GM12878 (cell line): ENCODE results near the gene PXT1. TPM values are rescaled to one million over a fixed set of nuclear protein-coding genes. Genes with fewer than 3 reads are reported as not detected.

Experiments used
- ATAC-seq: fragments of 200-7000 bp; cut with Tn5 transposase; 3 replicates; pipeline ENCODE4 v1.9.1; 2020; ENCODE audit warnings: mild to moderate bottlenecking, moderate library complexity
- BruUV-seq: library from RNA; stranded (reverse); fragments of 400-500 nt; replicated peaks from 2 replicates; lab custom pipeline; 2021; lab: Mats Ljungman, UMichigan
- CTCF ChIA-PET: fragments of 300-600 bp; sonication (Branson Sonifier 250); formaldehyde crosslinking; extraction: SDS; loops from one replicate; lab custom pipeline; 2021; ENCODE audit warnings: inconsistent platforms; lab: Yijun Ruan, JAX
- POLR2A ChIA-PET: fragments of 350-600 bp; formaldehyde crosslinking; extraction: SDS; loops from one replicate; lab custom pipeline; 2021; ENCODE audit warnings: inconsistent platforms; lab: Charles Lee
- RAD21 ChIA-PET: fragments of 300-600 bp; sonication (Branson Sonifier 250); formaldehyde crosslinking; loops from one replicate; lab custom pipeline; 2023; ENCODE audit warnings: antibody characterized with exemption; ENCODE audit not compliant: unreplicated experiment; lab: Charles Lee
- SMC1A ChIA-PET: fragments of 300-600 bp; sonication (Branson Sonifier 250); formaldehyde crosslinking; loops from one replicate; lab custom pipeline; 2023; ENCODE audit not compliant: unreplicated experiment, uncharacterized antibody; lab: Charles Lee
- DNase-seq: peaks from one replicate; pipeline ENCODE4 v3.0.0-alpha.2; 2011; ENCODE audit warnings: low read depth, low spot score
- FAIRE-seq: peaks from 3 replicates; lab custom pipeline; 2011; peaks lifted over from hg19 to GRCh38; lab: Jason Lieb, UNC
- H2AFZ ChIP-seq: 2 replicates; pipeline ENCODE4 v1.6.0; 2011; ENCODE audit warnings: low read depth, low read length, control low read depth; ENCODE audit not compliant: control insufficient read depth
- H3K27ac ChIP-seq: 2 replicates; pipeline ENCODE4 v1.5.1; 2011; ENCODE audit warnings: control low read depth; ENCODE audit not compliant: control insufficient read depth, insufficient read depth
- H3K27me3 ChIP-seq, 2 experiments: replicated peaks in 1 of 2; 2 replicates each; pipeline versions ENCODE4 v1.6.0 to v1.6.1; 2011; ENCODE audit warnings: low read length in 1 of 2; ENCODE audit not compliant: control insufficient read depth in 2 of 2, insufficient read depth in 2 of 2
- H3K36me3 ChIP-seq, 2 experiments: 2 replicates each; pipeline ENCODE4 v1.5.1; 2011; ENCODE audit warnings: low read length in 1 of 2; ENCODE audit not compliant: control insufficient read depth in 2 of 2, insufficient read depth in 2 of 2
- H3K4me1 ChIP-seq: 2 replicates; pipeline ENCODE4 v1.6.1; 2011; ENCODE audit warnings: mild to moderate bottlenecking, low read length, moderate library complexity, mixed read lengths; ENCODE audit not compliant: control insufficient read depth, insufficient read depth
- H3K4me2 ChIP-seq: 2 replicates; pipeline ENCODE4 v1.6.0; 2011; ENCODE audit warnings: control low read depth; ENCODE audit not compliant: control insufficient read depth, insufficient read depth
- H3K4me3 ChIP-seq: fragments of 200-600 bp; sonication (generic); 2 replicates; pipeline ENCODE4 v1.5.1; 2016
- H3K79me2 ChIP-seq: 2 replicates; pipeline ENCODE4 v1.6.0; 2011; ENCODE audit warnings: low read length; ENCODE audit not compliant: control insufficient read depth, insufficient read depth
- H3K9ac ChIP-seq: 2 replicates; pipeline ENCODE4 v1.8.0; 2011; ENCODE audit warnings: low read length, control low read depth, mixed read lengths; ENCODE audit not compliant: control insufficient read depth, insufficient read depth
- H3K9me3 ChIP-seq: replicated peaks from 3 replicates; pipeline ENCODE4 v1.5.1; 2011; ENCODE audit warnings: mild to moderate bottlenecking, low read length; ENCODE audit not compliant: control insufficient read depth, insufficient read depth
- H4K20me1 ChIP-seq: 2 replicates; pipeline ENCODE4 v1.6.0; 2011; ENCODE audit not compliant: control insufficient read depth, insufficient read depth
- FOXK2 ChIP-seq: fragments of 450-650 bp; IDR thresholded peaks from 2 replicates; pipeline ENCODE4 v1.6.1; 2017; ENCODE audit warnings: mild to moderate bottlenecking, moderate library complexity
- HSF1 ChIP-seq: fragments of 150-350 bp; IDR thresholded peaks from 2 replicates; pipeline ENCODE4 v1.6.1; 2014; ENCODE audit warnings: mild to moderate bottlenecking, low read depth, low read length
- IRF3 ChIP-seq: fragments of 450-650 bp; IDR thresholded peaks from 2 replicates; pipeline ENCODE4 v1.6.1; 2014; ENCODE audit warnings: mild to moderate bottlenecking
- NFYB ChIP-seq: IDR thresholded peaks from 2 replicates; pipeline ENCODE4 v1.6.1; 2011; ENCODE audit warnings: low read depth, mild to moderate bottlenecking, low read length, improper control_type of control experiment, moderate library complexity; ENCODE audit not compliant: insufficient read depth
- RELB ChIP-seq: fragments of 450-650 bp; IDR thresholded peaks from 2 replicates; pipeline ENCODE4 v1.6.1; 2017; ENCODE audit warnings: low read depth, mild to moderate bottlenecking, moderate library complexity
- SUPT20H ChIP-seq: IDR thresholded peaks from 2 replicates; pipeline ENCODE4 v1.6.1; 2011; ENCODE audit warnings: low read depth, mild to moderate bottlenecking, low read length, moderate library complexity, borderline replicate concordance; ENCODE audit not compliant: control insufficient read depth
- USF1 ChIP-seq: IDR thresholded peaks from 2 replicates; pipeline ENCODE4 v1.6.1; 2011; ENCODE audit warnings: borderline replicate concordance, low read depth, mild to moderate bottlenecking, moderate library complexity, mixed read lengths, low read length; ENCODE audit not compliant: insufficient read depth; ENCODE audit errors: extremely low read length
- ZNF274 ChIP-seq: IDR thresholded peaks from one replicate; pipeline ENCODE4 v1.8.0; 2011; ENCODE audit not compliant: insufficient read length, insufficient read depth
- ZNF687 ChIP-seq: fragments of 450-650 bp; IDR thresholded peaks from 2 replicates; pipeline ENCODE4 v1.6.1; 2017; ENCODE audit warnings: mild to moderate bottlenecking, moderate library complexity
- ZSCAN29 ChIP-seq: fragments of 450-650 bp; IDR thresholded peaks from 2 replicates; pipeline ENCODE4 v1.6.1; 2017; ENCODE audit warnings: mild to moderate bottlenecking, moderate library complexity
- WGBS: methylation state at CpG from one replicate; pipeline ENCODE4 v1.1.6; 2016; ENCODE audit warnings: low lambda C conversion rate; ENCODE audit not compliant: insufficient replicate concordance, insufficient coverage; ENCODE audit errors: missing lambda C conversion rate; 5-methylcytosine and 5-hydroxymethylcytosine counted together
- in situ Hi-C: fragments of 300-500 bp; cut with MboI; formaldehyde crosslinking; loops from 9 replicates; pipeline ENCODE4 v1.14.3; 2018; ENCODE audit warnings: mixed read lengths
- intact Hi-C: fragments of 100-400 bp; cut with micrococcal nuclease; formaldehyde crosslinking; loops from one replicate; pipeline ENCODE4 v1.14.2; 2022; ENCODE audit not compliant: unreplicated experiment
- polyA plus RNA-seq, 11 experiments: library from polyadenylated mRNA; depleted of rRNA in 4 of 11; unstranded in 6 of 11; stranded (reverse) in 5 of 11; fragments of >200 nt; fragmentation: Nextera tagmentation in 4 of 11; fragmentation: Illumina TruSeq in 1 of 11; extraction: Ambion mirVana in 4 of 11; extraction: Trizol in 1 of 11; gene quantifications; 1 replicate in 1 of 11; 2 replicates in 10 of 11; pipeline versions ENCODE4 v1.2.1 to v1.2.3, GENCODE V29; 2011 to 2016; ENCODE audit warnings: inconsistent platforms in 2 of 11, missing spikeins in 2 of 11, low read depth in 1 of 11
- total RNA-seq, 4 experiments: library from RNA; depleted of rRNA in 3 of 4; stranded (reverse); fragments of >200 nt in 3 of 4; fragmentation: Illumina TruSeq in 1 of 4; extraction: Trizol in 1 of 4; gene quantifications; 2 replicates each; pipeline versions ENCODE4 v1.2.1 to v1.2.3, GENCODE V29; 2013 to 2021

Gene PXT1
- total and polyA plus RNA-seq, 10 of the 15 experiments (the other 5 are each of a cell fraction or from before 2014, with no cell fraction given): 0.27 to 2.9 (median 0.50) TPM

- no peak for TF ChIP-seq IRF3
- TF ChIP-seq FOXK2: no peak
- TF ChIP-seq, all 136 proteins: peak for 0
Observed at GRCh38 chr6:36368921-36369865, 73.5 kb downstream of the PXT1 start (continued).

- no peaks in the 10 kb centered on the region for H3K79me2 ChIP-seq
- H3K4me3 ChIP-seq: no peak overlapping the region
- no peak overlapping the region for H3K4me2 ChIP-seq
- ATAC-seq (no peak), FAIRE-seq (no peak), DNase-seq (no peak)
- H3K9me3 ChIP-seq: no peaks in the 10 kb centered on the region
- no peak overlapping the region for H3K9ac ChIP-seq
- RAD21 ChIA-PET: interaction anchor here (1.2 kb wide), 1 partner anchor 63 kb away, joined by 3 read pairs; no protein-coding TSS in a partner anchor
- intact Hi-C loops: no loop called here
- in situ Hi-C loops: no loop called here
- SMC1A ChIA-PET: interaction anchor here (1.0 to 19.6 kb wide), 3 partner anchors 8 to 28 kb away, joined by 4 to 386 read pairs (median 5); partner anchors contain the start of gene BNIP5
- CTCF ChIA-PET: no interaction called here
- H3K27ac ChIP-seq: no peak overlapping the region
- 92% methylated on average over 1 of the region's 1 CpG for WGBS
- POLR2A ChIA-PET: no interaction called here
- H3K36me3 ChIP-seq: no peaks in the 10 kb centered on the region; a peak in 1 of 4 replicates
- H3K27me3 ChIP-seq: no peaks in the 10 kb centered on the region
- H3K4me1 ChIP-seq: peaks cover 26% of the 10 kb centered on the region
- no peaks in the 10 kb centered on the region for H4K20me1 ChIP-seq
- BruUV-seq: no TSS peak
- TF ChIP-seq HSF1 (no peak), RELB (no peak), ZNF274 (no peak), NFYB (no peak), SUPT20H (no peak), ZSCAN29 (no peak), USF1 (no peak), ZNF687 (no peak)
- no peak overlapping the region for H2AFZ ChIP-seq
Observed at GRCh38 chr6:36368421-36368820, 74.2 kb downstream of the PXT1 start.
